Gastrocnemius medialis (tissue), 4 donors: ENCODE measurements around the gene SLC22A1.

ENCODE experiments used
- POLR2A ChIP-seq, 2 donors: fragments of 450-650 bp; IDR thresholded peaks; one replicate each; pipeline ENCODE4 v1.6.1; 2017; ENCODE audit warnings: antibody characterized with exemption in 2 of 2, mild to moderate bottlenecking in 2 of 2, moderate library complexity in 2 of 2
- TF ChIP-seq, protein P1 (sequence below), 5 experiments: fragments of 450-650 bp in 3 of 5; fragments of 200-600 bp in 2 of 5; sonication (generic) in 2 of 5; IDR thresholded peaks in 4 of 5; conservative IDR thresholded peaks in 1 of 5; 1 replicate in 4 of 5; 2 replicates in 1 of 5; pipeline ENCODE4 v1.5.1; 2016 to 2019; ENCODE audit warnings: antibody characterized with exemption in 5 of 5, mild to moderate bottlenecking in 3 of 5, moderate library complexity in 3 of 5

GRCh38 chr6:160192840-160193239 lies 71.2 kb downstream of the SLC22A1 start:
- TF ChIP-seq, protein P1, sequence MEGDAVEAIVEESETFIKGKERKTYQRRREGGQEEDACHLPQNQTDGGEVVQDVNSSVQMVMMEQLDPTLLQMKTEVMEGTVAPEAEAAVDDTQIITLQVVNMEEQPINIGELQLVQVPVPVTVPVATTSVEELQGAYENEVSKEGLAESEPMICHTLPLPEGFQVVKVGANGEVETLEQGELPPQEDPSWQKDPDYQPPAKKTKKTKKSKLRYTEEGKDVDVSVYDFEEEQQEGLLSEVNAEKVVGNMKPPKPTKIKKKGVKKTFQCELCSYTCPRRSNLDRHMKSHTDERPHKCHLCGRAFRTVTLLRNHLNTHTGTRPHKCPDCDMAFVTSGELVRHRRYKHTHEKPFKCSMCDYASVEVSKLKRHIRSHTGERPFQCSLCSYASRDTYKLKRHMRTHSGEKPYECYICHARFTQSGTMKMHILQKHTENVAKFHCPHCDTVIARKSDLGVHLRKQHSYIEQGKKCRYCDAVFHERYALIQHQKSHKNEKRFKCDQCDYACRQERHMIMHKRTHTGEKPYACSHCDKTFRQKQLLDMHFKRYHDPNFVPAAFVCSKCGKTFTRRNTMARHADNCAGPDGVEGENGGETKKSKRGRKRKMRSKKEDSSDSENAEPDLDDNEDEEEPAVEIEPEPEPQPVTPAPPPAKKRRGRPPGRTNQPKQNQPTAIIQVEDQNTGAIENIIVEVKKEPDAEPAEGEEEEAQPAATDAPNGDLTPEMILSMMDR (IDR thresholded peaks at IDR 0.05 in 4 of 5, conservative IDR thresholded peaks at IDR 0.05 in 1 of 5) = no peak
- no peak for TF ChIP-seq POLR2A (IDR thresholded peaks at IDR 0.05)
